ENCODE measurements around the gene SEMA6B.

- TF ChIP-seq CTCF (IDR thresholded peaks at IDR 0.05; ENCODE audit: poor library complexity, severe bottlenecking) (no peak), EZH2 (IDR thresholded peaks at IDR 0.05; ENCODE audit: borderline replicate concordance, insufficient read depth, low read length, poor library complexity, severe bottlenecking) (no peak), RAD21 (conservative IDR thresholded peaks at IDR 0.05) (no peak), POLR2AphosphoS5 (IDR thresholded peaks at IDR 0.05) (no peak)
Measured at GRCh38 chr19:4494691-4495064, 64.8 kb downstream of the SEMA6B start.

All from neural cell (in vitro differentiated cells).